ENCODE data around the gene MUC15.
A peak's percentile ranks its signal among the peaks of the same experiment; 100 is the strongest.

Gene MUC15

DNA sequence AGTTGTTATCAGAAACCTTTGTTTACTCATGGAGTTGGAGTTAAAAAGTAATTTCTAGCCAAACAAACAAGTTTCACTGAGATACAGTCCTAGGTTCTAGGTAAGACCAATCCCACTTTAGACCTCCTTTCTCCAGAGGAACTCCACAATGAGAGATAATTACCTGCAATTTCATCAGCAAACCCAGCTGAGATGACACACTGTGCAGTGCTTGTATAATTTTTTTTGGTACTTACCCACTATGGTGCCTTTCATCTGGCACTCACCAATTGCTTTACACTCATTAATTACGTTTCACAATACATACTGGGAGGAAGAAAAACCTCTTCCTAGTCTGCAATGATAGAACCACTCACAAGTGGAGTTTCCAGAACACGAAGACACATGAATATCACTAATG is 1.8 kb upstream of the MUC15 start:
- no peak for DNase-seq (ENCODE audit: low read depth)

- DNase-seq (ENCODE audit: low read depth): no peak
Measured at GRCh38 chr11:26572770-26573402, 823 bp upstream of the MUC15 start.

DNA sequence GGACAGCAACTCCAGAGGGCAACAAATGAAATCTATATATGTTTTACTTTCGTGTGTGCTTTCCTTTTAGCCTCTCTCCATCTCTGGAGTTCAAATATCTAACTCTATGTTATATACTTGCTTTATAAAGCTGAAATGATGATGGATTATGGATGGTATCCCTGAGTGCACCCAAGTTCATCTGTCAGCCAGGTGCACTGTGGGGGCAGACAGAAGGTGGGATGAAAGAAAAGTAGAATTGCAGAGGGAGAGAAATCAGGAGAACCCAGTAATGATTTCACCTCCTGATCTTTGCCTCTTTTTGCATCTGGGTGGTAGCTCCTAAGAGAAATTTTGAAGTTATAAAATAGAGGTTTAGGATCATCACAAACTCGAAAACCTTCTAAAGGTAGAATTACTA is 2.4 kb downstream of the MUC15 start:
- no peak for DNase-seq (ENCODE audit: low read depth)

GRCh38 chr11:26558190-26558589 is 13.9 kb downstream of the MUC15 start:
- DNase-seq (ENCODE audit: low read depth): no peak

- DNase-seq (ENCODE audit: low read depth): no peak
Measured at GRCh38 chr11:26557666-26558065, 14.4 kb downstream of the MUC15 start.

DNA sequence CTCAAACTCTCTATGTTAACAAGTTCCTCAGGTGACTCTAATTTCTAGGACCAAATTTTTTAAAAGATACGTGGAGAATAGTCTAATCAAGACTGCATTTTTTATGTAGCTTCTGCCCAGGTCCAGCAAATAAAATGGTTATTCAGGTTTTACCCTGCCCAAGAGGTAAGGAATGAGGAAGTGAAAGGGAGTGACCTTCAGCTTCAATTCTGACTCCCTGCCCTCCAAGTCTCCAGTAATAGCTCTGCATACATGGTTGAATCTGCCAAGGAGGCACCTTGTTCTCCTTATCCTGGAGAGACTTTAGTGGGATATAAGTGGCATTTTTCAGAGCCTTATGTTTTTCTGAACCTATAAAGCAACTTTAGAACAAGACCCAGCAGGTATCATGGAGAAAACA is 15.5 kb downstream of the MUC15 start:
- no peak for DNase-seq (ENCODE audit: low read depth)

DNA sequence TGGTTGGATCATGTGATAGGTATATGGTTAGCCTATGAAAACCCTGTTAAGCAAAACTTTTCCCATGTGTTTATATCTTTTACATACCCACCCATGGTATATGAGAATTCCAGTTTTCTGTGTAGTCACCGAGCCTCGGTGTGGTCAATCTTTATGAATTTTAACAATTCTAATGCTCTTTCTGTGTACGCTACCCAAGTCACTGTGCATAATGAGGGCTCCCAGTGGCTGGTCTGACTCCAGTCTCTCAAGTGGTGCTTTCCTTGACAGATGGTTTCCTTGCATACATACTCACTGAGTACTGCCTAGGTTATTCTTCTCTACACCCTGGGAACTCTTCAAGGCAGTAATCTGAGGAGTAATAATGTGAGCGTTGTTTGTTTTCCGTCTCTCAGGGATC is 17.6 kb downstream of the MUC15 start:
- DNase-seq (ENCODE audit: low read depth): no peak

DNA sequence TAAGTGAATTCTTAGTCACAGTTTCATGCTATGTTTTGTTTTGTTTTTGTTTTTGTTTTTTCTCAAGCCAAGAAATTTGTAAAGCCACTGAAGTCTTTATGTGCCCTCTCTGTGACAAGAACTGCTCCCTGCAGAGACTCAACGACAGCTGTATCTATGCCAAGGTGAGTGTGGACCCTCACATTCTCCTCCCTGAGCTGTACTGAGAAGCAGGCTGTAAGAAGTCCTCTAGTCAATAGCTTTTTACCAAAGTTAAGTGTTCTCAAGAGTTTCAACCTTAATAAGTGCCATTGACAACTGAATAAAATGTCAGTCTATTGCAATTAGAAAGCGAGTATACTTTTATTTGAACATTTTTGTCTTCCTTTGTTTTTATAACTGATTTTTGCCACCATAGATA is 18.9 kb downstream of the MUC15 start:
- no peak for DNase-seq (ENCODE audit: low read depth)

GRCh38 chr11:26551186-26551801 is 20.8 kb downstream of the MUC15 start:
- DNase-seq (ENCODE audit: low read depth): peak; percentile 2

GRCh38 chr11:26550022-26550421 is 22.0 kb downstream of the MUC15 start:
- no peak for DNase-seq (ENCODE audit: low read depth)

- DNase-seq (ENCODE audit: low read depth): no peak
Measured at GRCh38 chr11:26549176-26549575, 22.9 kb downstream of the MUC15 start.

DNA sequence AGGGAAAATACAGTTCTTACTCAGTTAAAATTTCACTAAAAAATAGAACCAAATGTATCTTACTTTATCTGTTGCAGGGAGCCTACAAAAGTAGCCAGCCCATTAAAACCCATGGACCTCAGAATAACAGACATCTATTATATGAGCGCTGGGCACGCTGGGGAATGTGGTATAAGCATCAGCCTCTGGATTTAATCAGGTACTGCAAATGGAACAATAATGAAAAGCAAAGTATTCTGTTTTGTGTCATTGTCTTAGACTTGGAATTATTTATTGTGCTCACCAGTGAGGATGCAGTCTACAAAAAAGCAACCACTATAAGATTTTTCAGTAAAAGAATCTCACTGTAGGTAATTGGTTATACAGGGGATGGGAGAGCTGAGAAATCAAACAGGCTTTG is 30.2 kb downstream of the MUC15 start:
- no peak for DNase-seq (ENCODE audit: low read depth)

GRCh38 chr11:26539517-26539916 is 32.5 kb downstream of the MUC15 start:
- DNase-seq (ENCODE audit: low read depth): no peak

- no peak for DNase-seq (ENCODE audit: low read depth)
Measured at GRCh38 chr11:26537341-26537740, 34.7 kb downstream of the MUC15 start.

DNA sequence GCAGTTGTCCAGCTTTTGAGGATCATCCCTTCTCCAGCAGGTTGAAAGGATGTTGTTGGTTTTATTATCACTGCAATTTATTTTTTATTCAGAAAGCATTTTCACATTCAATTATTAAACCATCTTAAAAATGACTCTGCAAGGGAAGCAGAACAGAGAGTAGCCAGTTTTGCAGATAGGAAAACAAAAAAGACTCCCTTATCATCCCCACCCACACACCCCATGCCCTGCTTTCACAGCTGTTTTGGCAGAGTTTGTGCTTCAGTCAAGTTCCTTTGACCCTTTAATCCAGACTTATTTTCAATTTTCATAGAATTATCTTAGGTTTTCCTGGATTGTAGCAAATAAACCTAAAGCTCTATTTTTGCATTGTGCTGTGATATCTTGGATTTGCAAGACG is 44.4 kb downstream of the MUC15 start:
- DNase-seq (ENCODE audit: low read depth): no peak

- DNase-seq (ENCODE audit: low read depth): peak; percentile 4
Measured at GRCh38 chr11:26522912-26523610, 49.0 kb downstream of the MUC15 start.

- no peak for DNase-seq (ENCODE audit: low read depth)
Measured at GRCh38 chr11:26519469-26519868, 52.6 kb downstream of the MUC15 start.

DNA sequence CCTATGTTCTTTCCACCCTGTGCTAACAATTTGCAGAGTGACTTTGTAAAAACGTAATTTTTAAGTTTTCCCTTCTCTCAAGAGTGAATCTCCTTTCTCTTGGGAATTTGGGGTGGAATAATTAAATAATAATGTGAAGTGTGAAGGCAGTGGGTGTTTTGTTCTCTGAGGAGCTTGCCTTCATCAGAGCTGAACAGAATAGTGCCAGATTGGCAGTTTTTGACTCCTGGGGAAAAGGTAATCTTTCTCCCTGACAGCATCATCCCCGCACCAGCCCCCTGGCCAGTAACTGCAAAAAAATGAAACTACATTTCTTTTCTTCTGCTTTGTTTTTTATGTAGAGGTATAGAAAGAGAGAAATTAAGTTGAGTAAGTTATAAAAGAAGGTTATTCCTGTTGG is 59.9 kb downstream of the MUC15 start:
- no peak for DNase-seq (ENCODE audit: low read depth)

GRCh38 chr11:26510756-26511155 is 61.3 kb downstream of the MUC15 start:
- DNase-seq (ENCODE audit: low read depth): no peak

- no peak for DNase-seq (ENCODE audit: low read depth)
Measured at GRCh38 chr11:26510164-26510563, 61.9 kb downstream of the MUC15 start.

All from HS-5 (cell line).